SIG-M5 (cell line): Measurements from ENCODE around the gene DLGAP4.

Source experiments
- DNase-seq: peaks from one replicate; lab custom pipeline; 2025; lab: John Stamatoyannopoulos, UW

The DLGAP4 gene

DNA sequence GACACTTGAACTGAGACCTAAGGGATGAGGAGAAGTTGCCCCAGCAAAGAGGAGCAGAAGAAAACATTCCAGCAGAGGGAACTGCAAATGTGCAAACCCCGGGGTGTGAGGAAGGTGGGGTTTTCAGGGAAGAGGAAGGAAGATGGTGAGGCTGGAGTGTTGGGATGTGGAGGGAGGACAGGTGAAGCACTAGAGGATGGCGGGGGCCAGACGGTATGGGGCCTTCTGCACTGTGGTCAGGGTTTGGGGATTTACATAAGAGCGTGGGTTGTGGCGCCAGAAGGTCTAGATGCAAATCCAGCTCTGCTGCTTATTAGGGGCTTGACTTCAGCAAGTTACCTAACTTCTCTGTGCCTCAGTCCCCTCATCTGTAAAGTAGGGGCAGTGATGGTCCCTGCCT is 16.0 kb downstream of the DLGAP4 start:
- no peak for DNase-seq

DNA sequence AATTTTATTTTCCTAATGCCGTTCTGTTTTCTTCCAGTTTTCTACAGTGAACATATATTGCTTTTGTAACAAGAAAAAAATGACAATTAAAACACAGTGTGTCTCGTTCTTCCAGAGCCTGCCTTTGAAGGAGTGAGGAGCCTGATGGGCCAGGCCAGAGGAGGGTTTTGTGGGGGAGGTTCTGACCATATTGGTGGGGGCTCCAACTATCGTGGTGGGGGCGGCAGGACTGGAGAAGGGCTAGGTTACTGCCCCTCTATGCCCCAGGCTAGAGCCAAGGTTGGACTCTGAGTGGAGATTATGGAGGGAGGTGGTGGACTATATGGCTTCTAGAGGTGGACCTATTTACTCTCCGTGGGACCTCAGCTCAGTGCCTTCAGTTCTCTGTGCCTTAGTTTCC is 24.0 kb downstream of the DLGAP4 start:
- DNase-seq: no peak

DNA sequence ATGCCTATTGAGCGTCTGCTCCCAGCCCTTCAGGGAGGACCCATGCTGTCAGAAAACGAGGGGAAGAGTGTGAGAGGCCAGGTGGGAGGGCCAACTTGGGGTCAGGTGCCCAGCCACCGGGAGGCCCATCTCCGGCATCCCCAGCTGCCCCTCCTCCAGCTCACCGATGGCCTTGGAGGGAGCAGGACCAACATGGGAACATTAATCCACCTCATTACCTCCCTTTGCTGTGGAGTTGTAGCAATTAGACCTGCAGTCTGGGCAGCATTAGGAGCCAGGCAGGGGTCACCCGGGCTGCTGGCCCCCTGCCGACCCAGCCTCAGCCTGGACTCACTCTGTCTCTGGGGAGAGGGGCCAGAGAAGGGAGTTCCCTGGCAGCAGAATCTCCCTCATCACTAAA is 25.1 kb downstream of the DLGAP4 start:
- DNase-seq: no peak

DNA sequence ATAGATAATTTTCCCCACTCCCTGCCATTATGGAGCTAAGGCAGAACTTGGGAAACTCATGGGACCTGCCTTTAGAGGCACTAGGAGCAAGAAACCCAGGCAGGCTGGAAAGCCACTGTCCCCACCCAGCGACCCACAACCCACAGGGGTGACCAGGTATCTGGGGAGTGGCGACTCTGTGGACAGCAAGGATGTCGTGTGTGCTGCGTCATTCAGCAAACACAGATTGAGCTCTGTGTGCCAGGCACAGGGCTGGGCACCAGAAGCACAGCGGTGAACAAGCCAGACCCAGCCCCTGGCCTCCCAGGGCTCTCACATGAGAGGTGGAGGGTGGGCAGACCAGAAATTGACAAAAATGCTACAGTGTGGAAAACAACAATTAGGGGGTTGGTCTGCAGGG is 27.7 kb downstream of the DLGAP4 start:
- no peak for DNase-seq

DNA sequence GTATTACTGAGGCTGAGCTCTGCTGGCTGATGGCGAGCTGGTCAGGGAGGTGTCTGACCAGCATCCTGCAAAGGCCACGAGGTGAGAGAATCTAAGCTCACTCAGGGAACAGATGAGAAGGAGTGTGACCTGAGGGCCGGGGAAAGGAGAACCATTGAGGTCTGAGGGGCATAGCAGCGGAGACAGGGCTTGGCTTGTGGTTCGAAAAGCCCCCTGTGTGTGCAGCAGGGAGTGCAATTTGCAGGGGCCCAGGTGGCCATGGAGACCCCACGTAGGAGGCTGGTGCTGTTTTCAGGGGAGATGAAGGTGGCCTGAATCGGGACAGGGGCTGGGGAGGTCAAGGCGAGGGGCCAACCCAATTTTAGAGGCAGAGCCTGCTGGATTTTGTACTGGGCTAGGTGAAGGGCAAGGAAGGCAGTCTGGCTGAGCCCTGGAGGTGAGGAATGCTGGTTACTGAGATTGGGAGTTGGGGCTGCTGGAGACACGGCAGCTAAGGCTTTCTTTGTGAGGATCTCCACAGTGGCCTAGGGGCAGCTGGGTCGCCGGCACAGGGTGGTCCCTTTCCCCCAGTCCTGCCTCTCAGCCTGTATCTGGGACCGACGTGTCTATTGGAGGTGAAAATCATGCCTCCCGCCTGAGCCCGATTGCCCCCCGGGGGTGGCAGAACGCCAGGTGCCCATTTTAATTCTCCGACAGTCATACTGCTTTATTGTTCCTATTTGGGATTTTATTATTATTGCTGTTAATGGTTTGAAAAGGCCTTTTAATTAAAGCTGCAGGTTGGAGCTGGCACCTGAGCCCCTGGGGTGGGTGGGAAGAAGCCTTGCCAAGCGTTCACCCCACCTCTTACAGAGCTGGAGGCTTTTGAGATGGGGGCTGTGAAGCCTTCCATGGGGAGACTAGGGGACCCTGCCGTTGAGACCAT is 28.4 kb downstream of the DLGAP4 start:
- no peak for DNase-seq

DNA sequence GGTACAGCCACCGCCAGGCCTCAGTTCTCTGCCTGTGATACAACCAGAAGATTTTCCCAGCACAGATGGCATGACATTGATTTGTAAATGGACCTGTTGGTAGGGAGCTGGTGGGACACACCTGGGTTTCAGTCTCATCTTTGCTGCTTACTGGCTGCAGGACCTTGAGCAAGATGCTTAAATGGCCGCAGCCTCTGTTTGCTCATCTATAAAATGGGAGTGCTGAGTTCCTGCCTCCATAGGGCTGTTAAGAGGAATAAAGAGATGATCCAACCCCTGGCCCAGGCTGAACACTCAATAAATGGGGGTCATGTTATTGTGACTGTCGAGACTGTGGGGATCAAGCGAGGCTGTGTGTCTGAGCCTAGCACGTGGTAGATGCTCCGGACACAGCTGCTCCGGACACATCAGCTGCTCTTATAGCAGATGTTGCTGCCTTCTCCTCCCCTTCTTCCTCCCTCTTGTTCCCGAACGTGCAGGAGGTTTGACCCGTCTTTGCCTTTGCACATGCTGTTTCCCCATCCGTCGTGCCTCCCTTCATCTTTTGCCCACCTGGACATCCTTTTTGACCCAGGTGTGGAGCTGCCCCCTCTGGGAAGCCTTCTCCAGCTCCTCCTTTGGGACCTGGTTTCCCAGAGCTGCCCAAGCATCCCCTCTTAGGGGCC is 29.2 kb downstream of the DLGAP4 start:
- DNase-seq: no peak

DNA sequence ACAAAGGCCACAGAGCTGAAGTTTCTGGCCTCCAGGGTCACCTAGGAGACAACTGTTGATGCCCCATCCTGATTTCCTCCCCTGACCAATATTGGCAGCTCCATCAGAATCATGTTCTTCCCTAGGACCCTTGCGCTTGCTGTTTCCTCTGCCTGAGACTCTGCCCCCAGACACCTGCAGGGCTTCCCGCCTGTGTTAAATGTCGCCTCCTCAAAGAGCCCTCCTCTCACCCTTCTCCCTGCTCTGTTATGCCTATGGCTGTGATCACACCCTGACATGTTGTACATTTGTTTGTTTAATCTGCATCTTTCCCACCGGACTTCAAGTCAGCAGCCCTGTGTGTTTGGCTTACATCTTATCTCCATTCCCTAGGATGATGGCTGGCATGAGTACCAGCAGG is 30.1 kb downstream of the DLGAP4 start:
- DNase-seq: no peak

DNA sequence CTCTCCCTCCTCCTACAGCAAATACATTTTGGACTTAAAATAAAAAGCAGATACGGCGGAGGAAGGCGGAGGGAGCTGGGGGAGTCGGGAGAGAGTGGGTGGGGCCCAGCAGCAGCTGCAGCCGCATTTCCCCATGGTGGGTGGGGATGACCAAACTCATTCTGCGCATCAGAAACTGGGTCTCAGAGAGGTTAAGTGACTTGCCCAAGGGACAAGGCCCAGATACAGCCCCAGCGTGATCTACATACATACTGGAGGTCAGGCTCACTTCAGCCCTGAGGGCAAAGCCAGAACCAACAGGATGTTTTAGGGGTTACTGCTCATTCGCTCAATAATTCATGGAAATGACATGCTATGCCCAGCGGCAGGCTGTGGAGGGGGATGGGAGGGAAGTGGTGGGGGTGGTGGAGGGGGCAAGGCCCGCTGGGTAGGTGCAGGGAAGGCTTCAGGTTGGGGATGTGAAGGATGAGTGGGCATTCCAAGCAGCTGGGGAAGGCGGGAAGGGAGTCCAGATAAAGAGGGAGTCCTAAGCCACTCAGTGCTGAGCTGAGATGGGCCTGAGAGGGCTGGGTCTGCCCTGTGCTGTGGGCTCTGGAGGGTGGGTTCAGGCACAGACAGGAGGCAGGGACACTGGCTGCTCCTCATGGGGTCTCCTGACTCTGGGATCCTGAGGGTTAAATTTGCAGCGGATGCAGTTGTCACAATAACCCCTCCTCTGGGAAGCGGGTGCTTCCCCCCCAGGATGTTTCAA is 31.0 kb downstream of the DLGAP4 start:
- no peak for DNase-seq

DNA sequence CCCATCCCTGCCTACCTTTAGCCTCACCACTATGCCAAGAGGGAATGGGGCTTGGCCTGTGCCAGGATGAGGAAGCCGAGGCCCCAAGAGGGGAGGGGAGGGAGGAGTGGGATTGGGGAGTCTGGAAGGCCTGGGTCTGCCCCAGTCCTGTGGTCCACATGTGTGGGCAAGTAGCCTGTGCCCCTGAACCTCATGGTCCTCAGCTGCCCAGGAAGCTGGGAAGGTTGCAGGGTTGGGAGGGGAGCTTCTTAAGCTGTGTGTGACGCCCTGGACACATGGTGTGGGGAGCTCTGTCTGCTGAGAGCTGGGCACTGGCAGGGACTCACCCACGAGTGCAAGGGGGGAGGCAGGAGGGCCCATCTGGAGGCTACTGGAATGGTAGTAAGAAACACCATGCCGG is 31.7 kb downstream of the DLGAP4 start:
- no peak for DNase-seq

DNA sequence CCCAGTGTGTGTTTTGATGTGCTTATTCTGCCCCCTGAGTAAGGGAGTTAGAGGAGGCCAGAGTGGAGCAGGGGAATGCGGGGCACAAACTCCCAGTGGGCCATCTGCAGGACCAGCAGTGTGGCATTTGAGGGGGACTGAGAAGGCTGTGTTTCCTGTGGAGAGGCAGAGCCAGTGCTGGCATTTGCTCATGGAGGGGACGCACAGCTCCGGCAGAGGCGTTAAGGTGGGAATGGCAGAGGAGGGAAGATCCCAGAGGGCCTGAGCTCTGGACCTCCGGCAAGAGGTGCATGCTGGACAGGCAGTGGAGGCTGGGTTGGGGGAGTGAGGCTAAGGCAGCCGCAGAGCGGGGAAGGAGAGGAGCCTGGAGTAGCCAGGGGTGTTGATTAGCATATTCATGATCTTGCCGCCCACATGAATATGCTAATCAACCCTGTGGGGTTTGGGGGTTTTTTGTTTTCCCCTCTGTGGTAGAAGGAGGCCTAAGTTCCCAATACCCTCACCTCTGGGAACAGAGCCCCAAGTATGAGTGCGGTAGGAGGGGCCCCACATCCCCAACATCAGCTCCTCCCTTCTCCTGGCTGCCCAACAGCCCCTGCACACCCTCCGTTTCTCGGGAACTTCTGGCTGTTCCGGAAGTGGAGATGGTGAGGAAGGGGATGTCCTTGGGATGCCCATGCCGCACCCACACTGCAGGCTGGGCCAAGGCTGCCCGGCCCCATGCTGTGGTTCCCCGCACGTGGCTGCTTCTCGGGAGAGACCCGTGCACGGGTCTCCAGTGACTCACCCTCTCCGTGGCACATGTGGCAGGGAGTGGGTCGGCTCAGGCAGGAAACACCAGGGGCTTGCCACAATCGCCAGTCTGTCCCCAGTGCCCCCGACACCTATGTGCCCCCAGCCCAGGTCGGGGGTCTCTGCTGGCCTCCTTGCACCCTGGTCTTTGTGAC is 33.8 kb downstream of the DLGAP4 start:
- DNase-seq: no peak

DNA sequence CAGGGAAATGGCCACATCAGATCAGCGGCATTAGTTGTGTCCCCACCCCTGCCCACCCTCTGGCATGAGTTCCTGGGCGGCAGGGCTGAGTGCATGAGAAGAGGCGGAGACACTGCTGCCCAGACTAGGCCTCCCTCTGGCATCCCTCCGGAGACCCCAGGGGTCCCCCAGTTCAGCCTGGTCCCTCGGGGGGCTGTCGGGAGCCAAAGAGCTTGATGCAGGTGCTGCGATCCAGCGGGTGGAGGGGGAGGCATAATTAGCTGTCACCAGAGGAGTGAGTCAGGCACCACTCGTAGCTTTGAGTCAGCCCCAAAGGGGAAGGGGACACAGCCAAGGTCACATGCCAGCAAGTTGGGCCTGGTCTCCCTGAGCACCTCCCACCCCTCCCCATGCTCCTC is 34.5 kb downstream of the DLGAP4 start:
- DNase-seq: no peak

DNA sequence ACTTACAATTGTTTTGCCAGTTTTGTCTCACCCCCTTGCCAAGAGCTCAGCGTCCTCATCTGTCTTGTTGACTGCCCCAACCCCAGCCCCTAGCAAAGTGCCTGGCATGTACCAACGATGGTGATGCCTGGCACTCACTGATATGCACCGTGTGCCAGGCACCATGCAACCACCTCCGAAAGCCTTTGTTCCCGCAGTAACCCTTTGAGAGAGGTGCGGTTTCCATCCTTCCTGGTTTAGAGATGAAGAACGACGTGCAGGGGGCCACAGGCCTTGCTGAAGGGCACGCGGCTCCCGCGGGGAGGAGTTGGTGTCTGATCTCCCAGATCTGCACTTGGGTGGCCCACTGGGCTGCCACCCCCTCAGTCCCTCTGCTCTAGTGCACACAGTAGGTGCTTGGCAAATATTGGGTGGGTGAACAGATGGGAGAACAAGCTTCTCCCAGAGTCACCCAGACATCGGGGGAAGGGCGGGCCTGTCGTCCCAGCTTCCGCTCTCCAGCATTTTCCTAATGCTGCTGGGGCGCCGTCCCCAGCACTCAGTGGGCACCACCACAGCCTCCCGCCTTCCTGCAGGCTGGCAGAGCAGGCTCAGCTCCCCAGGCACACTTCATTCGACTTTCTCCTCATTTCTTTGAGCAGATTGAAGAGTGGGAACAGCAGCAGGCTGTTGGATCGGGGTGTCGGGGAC is 35.3 kb downstream of the DLGAP4 start:
- no peak for DNase-seq

DNA sequence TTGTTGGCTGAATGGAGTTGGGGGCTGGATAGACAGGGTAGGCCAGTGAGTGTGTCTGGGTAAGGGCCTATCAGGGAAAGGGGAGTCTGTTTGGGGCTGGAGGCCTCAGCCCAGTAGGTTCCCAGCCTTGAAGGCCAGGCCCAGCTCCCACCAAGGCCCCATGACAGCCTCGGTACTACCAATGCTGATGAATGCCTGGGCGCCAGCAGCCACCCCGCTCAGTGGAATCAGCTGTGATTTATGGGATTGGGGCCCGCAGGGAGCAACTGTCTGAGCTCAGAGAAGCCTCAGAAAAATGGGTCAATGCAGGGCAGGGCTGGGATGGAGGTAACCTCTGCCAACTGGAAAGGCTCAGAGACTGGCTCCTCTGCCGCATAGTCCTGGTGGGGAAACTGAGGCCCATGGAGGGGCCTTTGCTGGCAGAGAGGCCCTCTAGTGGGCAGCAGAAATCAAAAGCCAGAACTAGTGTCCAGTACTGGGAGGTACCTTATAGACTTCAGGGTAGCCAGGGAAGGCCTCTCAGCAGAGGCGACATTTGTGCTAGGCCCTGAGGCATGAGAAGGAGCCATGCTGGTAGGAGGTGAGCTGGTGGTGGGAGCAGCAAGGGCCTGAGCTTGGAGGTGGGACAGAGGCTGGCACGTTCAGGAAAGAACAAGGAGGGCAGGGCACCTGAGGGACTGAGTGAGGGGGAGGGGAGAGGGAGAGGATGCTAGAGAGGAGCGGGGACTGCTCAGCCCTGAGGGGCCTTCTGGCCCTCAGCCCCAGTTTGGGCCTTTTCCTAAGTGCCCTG is 36.4 kb downstream of the DLGAP4 start:
- no peak for DNase-seq

DNA sequence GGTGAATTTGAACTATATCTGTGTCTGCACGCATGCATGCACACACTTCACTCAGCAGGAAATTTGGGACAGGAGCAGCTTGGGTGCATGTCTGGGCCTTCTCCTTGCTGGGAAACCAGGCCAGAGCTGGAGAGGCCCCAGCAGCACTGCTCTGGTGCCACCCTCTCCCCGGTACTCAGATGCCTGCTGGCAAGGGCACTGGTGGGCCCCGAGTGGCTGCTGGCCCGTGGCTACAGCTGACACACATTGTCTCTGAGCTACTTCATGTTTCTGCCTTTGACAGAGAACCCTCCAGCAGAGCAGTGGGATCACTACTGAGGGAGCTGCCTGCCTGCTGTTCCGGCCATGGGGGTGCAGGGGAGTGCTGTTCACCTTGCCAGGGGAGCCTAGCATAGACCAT is 37.5 kb downstream of the DLGAP4 start:
- DNase-seq: no peak

DNA sequence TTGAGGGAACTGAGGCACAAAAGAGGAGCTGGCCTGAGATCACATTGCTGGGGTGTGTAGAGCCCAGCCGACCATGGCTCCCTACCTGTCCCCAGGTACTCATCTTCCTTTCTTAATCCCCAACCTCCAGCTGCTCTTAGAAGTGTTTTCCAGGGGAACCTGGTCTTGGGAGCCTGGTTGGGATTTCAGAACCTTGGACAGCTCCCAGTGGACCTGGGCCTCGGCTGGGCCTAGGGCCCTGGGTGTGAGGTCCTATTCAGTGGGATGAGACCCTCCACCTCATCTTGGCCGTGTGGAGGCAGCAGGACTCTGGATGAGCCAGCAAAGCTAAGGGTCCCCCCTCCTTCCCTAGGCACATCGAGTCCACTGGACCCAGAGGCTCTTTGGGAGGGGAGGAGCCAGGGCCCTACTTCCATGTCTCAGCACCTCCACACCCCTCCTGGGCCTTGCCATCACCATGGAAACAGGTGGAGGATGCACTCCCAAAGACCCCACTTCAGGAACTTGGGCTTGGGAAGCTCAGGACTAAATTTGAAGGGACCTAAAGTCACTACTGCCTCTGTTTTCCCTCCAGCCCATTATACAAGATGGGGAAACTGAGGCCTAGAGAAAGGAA is 38.5 kb downstream of the DLGAP4 start:
- no peak for DNase-seq

DNA sequence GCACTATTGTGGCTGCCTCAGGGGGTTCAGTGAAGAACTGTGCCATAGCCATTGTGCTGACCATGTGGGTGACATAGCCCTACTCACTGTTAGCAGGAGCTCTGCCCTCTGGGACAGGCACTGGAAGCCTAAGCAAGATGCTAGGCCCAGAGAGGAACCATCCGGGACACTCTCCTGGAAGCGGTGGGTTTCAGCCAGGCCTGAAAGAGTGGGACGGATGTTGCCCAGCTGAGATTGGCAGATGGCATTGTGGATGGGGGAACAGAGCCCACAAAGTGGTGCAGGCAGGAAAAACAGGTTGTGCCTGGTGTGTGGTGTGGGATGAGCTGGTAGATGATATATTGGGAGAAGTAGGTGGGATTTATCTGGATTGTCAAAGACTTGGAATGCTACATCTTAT is 40.1 kb downstream of the DLGAP4 start:
- DNase-seq: no peak

DNA sequence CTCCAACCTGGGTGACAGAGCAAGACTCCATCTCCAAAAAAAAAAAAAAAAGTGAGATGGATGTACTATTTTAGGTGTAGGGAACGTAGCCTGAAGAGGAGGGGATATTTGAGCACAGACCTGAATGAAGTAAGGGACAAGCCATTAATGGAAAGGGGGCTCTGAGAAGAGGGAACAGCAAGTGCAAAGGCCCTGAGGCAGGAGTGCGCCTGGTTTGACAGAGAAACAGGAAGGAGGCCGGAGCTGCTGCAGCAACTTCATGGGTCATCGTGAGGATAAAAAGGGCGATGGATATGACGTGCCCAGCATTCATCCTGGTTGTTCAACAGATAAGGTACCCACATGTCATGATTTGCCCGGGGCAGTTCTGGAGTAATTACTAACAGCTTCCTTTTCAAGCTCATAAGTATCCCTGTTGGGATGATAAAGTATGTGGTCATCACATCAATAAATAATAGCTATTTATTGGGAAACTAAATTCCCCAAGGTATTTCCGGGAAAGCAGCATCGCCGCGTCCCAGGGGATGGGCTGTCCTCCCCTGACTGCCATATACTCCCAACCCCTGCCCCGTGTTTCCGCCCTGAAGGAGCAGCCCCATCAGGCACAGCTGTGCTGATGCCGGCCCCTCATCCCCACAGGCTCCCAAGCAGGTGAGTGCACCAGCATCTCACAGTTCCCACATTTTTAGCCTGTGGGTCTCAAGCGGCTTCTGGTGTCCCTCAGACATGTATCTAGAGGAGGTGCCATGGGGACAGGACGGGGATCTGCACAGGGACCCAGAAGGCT is 43.4 kb downstream of the DLGAP4 start:
- DNase-seq: no peak

DNA sequence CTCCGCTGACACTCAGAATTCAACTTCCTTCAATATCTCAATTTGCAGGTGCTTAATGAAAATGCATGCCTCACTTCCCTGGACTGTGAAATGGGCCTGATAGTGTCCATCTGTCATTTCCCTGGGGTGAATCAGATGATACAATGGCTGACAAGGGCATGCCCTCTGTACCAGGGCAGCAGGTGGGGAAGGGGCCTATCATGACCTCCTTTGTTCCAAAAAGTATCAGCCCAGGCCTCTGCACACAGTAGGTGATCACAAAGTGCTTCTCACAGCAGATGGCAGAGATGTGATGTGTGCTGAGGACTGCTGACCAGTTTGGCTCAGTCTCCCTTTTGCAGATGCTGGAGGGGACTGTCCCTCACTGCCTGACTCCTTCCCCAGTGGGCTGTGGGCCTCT is 44.3 kb downstream of the DLGAP4 start:
- DNase-seq: no peak

DNA sequence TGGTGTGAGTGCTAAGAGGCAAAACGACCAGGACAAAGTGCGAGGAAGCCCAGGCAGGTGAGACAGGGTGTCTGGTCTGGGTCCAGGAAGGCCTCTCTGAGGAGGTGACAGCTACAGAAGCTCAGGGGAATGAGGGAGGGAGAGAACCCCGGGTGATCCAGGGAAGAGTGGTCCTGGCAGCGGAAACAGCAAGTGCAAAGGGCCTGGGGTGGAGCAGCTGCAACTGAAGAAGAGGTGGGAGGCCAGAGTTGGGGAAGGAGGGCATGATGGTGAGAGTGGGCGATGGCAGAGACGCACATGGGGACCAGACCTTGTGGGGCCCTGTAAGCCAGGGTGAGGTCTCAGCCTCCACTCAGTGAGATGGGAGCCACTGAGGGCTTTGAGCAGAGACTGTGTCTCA is 45.8 kb downstream of the DLGAP4 start:
- no peak for DNase-seq
